Measurements from ENCODE around the gene FXR2.

Gene FXR2

GRCh38 chr17:7587420-7588151, 27.1 kb downstream of the FXR2 start:
- no peak for DNase-seq

- peak; percentile 75 for DNase-seq
These were observed 27.9 kb downstream of the FXR2 start for GRCh38 chr17:7586673-7587419.

GRCh38 chr17:7583253-7584109, 31.2 kb downstream of the FXR2 start, which contains the start of gene MPDU1:
MPDU1 (plus strand) TSS chr17:7583852; CDS start chr17:7583863, 11 bp downstream.
- peak; percentile 99 for DNase-seq

GRCh38 chr17:7582396-7583252, 32.1 kb downstream of the FXR2 start:
- peak; percentile 56 for DNase-seq

GRCh38 chr17:7580604-7581575, 33.8 kb downstream of the FXR2 start:
- peak; percentile 51 for DNase-seq

- DNase-seq: peak; percentile 74
These were observed 34.7 kb downstream of the FXR2 start for GRCh38 chr17:7579834-7580603.

- DNase-seq: peak; percentile 92
These were observed 35.5 kb downstream of the FXR2 start, which contains the start of gene CD68 for GRCh38 chr17:7579001-7579833. CD68 (plus strand) TSS chr17:7579638; CDS start chr17:7579678, 40 bp downstream.

- peak; percentile 43 for DNase-seq
These were observed 37.1 kb downstream of the FXR2 start for GRCh38 chr17:7577327-7578199.

- no peak for DNase-seq
These were observed 38.2 kb downstream of the FXR2 start for GRCh38 chr17:7576432-7576937.

GRCh38 chr17:7575959-7576358, 38.7 kb downstream of the FXR2 start:
- no peak for DNase-seq

- DNase-seq: no peak
These were observed 39.2 kb downstream of the FXR2 start for GRCh38 chr17:7575481-7575883.

GRCh38 chr17:7574176-7574953, 40.3 kb downstream of the FXR2 start:
- peak; percentile 43 for DNase-seq

GRCh38 chr17:7573324-7574080, 41.2 kb downstream of the FXR2 start:
- peak; percentile 94 for DNase-seq

GRCh38 chr17:7572588-7573323, 41.9 kb downstream of the FXR2 start:
- DNase-seq: peak; percentile 100

- DNase-seq: no peak
These were observed 42.4 kb downstream of the FXR2 start for GRCh38 chr17:7572338-7572587.

GRCh38 chr17:7570351-7570750, 44.3 kb downstream of the FXR2 start:
- DNase-seq: no peak
